ENCODE data around the gene SKAP1. TPM values are rescaled to one million over a fixed set of nuclear protein-coding genes. Genes with fewer than 3 reads are reported as not detected.
"Not testable (repeated sequence)": the region's sequence is repeated elsewhere in the genome, so short reads cannot be mapped to it uniquely, and the experiment has no call there.

SKAP1 gene
- total RNA-seq, 1 donor from 2014 or later, result not detected

DNA sequence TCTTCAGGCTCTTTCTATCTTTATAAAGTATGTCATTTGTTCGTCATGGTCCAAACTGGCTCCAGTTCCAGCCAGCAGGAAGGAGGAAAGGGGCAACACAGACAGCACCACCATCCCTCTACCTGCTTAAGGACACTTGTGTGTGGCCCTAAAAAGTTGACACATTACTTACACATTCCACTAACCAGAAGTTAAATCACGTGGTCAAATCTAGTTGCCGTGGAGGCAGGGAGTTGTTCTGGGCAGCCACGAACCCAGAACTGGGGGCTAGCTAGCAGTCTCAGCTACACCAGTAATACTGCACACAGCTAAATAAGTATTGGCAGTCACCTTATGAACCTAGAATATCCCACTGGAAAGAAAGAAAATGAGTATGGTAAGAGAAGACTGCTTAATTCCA lies 218.2 kb downstream of the SKAP1 start:
- no peak for DNase-seq (ENCODE audit: low spot score)

DNA sequence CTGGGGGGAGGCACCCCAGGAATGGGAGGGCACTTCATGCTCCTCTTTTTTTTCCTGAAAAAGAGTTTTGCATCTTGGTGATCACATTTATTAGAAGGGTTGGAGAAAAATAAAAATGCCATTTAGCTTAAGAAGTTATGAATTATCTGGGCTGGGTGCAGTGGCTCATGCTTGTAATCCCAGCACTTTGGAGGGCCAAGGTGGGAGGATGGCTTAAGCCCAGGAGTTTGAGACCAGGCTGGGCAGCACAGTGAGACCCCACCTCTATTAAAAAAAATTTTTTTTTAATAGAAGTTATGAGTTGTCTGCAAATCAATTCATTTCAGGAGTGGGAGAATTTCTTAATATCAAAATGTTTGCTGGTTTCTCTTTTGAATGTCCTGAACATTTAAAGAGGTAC lies 219.0 kb downstream of the SKAP1 start:
- DNase-seq (ENCODE audit: low spot score), result no peak

DNA sequence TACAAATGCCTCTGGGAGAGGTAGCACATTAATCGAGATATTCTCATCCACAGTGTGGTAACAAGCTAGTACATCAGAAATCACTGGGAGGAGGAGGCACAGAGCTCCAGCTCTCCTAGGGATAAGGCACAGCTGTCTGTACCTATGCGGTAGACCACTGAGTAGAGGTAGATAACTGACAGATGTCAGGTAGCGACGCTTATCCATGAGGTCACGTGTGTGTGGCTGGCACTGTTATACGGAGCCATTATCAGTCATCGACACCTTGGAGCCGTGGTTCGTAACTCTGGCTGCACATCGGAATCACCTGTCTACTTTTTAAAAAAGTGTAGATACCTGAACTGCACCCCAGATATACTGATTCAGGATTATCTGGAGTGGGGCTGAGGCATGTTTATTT lies 220.0 kb downstream of the SKAP1 start:
- no peak for DNase-seq (ENCODE audit: low spot score)

DNA sequence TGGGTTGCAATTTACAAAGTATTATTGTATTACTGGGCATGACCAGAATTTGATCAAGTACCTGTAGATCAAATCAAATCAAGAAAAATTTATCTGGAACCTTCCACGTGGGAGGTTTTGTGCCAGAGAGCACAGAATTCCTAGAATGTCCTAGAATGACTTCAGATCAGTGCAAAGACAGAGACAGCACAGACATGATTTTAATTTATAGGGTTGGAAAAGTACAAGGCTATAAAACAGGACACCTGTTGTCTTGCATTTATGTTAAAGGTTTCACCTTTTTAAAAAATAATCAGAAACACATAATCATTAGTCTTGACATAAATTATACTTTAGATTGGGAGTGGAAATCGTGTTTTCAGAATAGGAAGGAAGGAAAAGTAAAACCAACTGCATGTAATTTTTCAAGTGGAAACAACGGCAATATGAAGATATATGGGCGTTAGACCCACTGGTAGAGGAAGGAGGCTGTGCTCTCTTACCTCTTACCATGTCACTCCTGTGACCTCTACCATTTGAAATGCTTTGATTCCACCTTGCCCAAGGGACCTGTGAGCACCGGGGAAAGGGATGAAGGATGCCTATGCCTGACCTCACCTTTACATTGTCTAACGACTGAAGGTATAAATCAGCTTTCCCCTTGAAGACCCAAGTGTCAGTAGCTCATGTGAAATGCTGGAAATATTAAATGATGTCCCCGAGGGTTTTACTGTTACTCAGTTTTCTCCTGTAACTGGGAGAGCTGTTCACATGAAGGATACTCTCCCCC lies 222.1 kb downstream of the SKAP1 start:
- DNase-seq (ENCODE audit: low spot score), result no peak

DNA sequence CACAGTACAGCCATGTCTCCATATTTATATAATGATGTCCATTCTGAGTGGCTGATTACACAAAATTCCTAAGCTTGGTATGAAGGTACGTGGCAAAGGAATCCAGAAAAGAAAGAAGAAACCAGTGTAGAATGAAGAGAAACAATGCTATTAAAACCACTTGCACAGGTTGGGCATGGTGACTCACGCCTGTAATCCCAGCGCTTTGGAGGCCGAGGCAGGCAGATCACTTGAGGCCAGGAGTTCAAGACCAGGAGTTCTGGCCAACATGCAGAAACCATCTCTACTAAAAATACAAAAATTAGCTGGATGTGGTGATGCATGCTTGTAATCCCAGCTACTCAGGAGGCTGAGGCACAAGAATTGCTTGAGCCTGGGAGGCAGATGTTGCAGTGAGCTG lies 223.0 kb downstream of the SKAP1 start:
- not testable (repeated sequence) for DNase-seq (ENCODE audit: low spot score)

DNA sequence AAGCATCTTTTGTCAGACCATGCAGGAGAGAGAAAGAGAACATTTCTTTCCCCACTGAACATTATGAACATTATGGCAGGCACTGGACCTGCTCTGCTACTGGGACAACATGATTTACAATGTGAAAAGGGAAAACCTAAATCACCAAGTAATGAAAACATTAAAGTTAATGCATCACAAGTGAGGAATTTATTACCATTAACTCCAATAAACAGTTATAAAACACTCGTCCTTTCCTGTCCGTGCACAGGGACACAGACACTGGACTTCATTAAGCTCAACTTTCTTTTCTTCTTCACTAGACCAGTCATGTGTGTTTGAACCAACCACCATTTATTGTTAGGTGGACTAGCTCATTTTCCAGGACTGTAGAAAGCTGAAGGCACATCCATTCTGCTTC lies 227.1 kb downstream of the SKAP1 start:
- no peak for DNase-seq (ENCODE audit: low spot score)

DNA sequence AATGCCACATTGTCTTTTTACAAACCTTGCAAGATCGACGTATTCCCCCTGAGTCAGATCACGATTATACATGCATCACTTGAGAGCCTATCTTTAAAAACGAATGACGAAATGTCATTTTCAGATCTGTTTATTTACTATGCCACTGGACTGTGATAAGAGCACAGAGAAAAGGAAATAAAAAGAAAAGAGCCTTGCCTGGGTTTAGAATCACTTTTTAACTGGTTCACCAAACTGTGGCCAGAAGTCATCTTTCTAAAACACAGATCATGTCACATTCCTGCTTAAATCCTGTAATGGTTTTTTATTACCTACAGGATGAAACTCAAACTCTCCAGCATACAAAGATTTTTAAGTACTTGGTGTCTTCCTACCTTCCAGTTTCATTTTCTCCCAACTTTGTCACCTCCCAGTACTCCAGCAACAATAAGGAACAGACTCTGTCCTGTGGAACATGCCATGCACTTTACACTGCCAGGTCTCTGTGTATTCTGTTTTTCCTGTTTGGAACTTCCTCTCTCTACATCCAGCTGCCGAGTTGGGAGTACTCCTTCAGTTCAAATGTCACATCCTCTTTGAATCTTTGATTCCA lies 231.0 kb downstream of the SKAP1 start:
- no peak for DNase-seq (ENCODE audit: low spot score)

DNA sequence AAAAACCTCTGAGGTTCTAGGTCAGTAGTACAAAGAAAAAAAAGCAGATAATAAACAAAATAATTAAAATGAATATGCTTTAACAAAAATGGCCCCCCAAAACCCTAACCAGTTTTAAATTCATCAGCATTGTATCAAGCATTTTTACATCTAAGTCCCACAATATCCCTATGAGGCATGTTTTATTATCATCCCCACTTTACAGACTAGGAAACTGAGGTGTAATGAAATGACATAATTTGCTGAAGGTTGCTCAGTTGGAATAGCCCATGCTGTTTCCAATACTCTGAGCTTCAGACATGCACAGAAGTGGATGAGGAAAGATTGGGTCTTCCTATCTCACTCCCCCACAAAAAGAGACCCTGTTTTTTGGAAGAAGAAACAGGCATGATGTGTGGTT lies 234.1 kb downstream of the SKAP1 start:
- DNase-seq (ENCODE audit: low spot score), result no peak

DNA sequence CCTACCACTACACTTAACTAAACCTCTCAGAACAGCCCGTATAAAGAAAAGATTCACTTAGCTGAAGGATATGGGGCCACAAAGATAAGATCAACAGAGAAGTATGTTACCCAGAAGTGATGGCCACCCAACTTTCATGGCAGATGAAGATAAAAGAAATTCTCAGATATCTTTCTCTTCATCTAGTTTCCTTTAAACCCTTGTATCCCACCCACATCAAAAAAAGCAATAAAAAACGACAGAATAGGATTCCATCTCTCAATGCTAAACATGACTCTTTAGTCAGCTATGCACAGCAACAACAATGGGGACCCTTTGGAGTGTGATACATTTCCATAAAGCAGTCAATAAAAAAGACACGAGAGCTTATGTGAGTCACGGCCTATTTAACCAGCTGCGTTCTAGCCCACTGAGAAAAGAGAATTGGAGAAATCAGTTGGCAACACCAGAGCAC lies 235.9 kb downstream of the SKAP1 start:
- DNase-seq (ENCODE audit: low spot score), result no peak

DNA sequence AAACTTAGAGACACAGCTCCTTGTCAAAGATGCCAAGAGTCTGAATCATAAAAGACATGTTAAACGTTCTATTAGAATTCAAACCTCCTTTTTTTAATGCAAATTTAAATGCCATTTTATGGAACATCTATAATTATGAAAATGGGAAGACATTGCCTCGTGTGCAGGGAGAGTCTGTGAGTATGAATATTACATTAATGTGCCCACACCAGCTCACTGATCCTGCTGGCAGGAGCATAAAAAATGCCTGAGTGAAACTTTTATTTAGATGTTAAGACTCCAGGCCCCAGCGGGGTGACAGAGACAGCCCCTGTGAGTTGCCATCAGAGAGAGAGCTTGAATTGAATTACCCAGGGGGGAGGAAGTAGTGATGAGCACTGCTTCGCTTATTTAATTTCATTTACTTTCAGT lies 237.7 kb downstream of the SKAP1 start:
- DNase-seq (ENCODE audit: low spot score), result no peak

DNA sequence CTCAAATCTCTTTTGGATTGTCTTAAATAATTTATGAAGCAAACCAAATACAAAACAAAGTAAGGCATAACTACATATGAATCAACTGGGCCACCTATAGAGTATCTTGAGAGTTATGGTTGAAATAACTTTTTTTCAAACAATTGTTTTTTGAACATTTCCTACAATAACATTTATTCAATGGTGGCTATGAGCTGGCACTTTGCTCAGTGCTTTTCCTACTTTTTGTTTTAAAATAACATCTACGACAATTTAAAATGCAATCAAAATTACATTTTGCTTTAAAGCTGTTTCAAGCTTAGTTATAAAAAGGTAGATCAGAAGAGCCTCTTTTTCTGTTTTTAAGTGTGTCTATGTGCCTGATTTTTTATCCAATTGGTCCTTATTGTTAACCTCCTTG lies 238.7 kb downstream of the SKAP1 start:
- DNase-seq (ENCODE audit: low spot score), result no peak

DNA sequence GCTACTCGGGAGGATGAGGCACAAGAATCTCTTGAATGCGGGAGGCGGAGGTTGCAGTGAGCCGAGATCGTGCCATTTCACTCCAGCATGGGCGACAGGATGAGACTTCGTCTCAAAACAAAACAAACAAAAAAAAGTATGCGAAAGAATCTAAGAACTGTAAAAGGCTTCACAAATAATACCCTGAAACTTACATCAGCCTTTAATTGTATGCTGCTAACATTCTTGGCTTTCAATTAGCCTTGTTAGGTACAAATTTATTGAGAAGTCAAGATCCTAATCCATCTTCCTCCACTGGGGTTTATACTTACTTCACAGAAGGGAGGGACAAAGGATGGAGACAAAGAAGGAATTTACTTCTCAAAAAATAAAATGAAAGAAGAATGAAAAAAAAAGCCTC lies 239.1 kb downstream of the SKAP1 start:
- no peak for DNase-seq (ENCODE audit: low spot score)

DNA sequence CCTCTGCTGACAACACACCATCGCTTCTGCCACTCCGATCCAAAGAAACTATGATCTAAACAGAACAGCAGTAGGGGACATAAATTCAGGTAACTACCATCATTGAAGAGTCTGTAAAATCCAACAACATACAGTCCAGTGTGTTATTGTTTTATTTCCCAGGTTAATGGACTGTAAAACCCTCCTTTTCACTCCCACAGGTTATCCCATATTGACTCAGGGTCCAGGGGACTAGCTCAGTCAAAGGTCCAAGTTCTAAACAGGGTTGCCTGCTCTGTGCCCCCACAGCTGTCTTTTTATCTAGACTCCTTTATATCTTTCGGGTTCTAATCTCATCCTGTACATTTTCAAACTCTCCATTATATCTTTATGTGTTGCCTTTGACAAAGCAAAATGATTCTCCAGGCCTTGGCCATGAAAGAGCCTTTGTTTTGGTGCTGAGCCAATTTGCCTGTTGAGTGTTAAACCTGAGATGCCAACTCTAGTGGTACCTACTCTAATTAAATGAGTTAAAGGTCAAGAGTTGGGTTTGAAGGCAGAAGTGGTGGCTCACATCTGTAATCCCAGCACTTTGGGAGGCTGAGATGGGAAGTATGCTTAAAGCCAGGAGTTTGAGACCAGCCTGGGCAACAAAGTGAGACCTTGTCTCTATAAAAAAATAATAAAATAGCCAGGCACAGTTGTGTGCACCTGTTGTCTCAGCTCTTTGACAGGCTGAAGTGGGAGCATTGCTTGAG lies 242.0 kb downstream of the SKAP1 start:
- DNase-seq (ENCODE audit: low spot score), result no peak

DNA sequence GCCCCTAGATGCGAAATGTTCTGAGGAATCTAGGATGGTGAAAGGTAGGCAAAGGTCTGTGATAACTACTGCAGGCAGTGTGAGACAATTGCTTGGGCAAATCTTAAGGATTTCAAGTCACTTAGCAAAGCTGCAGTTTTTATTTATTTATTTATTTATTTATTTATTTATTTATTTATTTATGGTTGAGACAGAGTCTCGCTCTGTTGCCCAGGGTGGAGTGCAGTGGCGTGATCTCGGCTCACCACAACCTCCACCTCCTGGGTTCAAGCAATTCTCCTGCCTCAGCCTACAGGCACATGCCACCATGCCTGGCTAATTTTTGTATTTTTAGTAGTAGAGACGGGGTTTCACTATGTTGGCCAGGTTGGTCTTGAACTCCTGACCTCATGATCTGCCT lies 243.7 kb downstream of the SKAP1 start:
- DNase-seq (ENCODE audit: low spot score), result not testable (repeated sequence)

DNA sequence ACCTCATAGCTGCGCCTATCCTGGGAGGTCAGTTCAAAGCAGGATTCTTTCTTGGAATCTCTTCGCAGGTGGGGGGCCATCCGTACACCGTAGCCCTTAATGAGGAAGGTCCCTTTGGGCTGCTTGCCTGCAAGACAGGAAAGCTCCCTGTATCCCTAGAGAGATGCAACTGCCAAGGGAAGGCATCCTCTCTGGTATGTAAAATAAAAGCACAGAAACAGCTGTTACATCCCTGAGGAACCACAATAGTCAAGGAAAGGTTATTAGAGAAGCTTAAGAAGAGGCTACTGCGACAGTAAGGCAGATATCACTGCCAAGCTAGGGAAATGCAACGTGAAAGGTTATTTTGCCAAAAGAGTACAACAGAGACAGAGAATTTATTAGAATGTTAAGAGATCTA lies 245.3 kb downstream of the SKAP1 start:
- DNase-seq (ENCODE audit: low spot score), result no peak

DNA sequence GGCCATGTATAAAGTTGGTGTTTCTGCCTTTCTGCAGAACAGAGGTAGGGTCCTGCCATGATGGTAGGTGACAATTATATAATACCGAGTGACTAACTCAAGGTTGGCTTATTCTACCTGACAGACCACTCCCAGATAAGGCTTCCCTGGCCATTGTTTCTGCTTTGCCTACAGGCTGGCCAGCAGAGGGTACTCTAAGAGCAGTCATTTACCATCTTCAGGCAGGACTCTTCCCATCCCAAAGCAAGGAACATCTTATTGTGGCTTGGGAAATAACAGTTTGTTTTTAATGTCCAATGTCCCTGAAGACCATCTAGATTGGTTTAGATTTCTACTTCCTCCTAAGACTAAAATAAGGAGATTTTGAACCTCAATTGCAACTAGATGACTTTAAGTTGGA lies 248.4 kb downstream of the SKAP1 start:
- DNase-seq (ENCODE audit: low spot score), result no peak

DNA sequence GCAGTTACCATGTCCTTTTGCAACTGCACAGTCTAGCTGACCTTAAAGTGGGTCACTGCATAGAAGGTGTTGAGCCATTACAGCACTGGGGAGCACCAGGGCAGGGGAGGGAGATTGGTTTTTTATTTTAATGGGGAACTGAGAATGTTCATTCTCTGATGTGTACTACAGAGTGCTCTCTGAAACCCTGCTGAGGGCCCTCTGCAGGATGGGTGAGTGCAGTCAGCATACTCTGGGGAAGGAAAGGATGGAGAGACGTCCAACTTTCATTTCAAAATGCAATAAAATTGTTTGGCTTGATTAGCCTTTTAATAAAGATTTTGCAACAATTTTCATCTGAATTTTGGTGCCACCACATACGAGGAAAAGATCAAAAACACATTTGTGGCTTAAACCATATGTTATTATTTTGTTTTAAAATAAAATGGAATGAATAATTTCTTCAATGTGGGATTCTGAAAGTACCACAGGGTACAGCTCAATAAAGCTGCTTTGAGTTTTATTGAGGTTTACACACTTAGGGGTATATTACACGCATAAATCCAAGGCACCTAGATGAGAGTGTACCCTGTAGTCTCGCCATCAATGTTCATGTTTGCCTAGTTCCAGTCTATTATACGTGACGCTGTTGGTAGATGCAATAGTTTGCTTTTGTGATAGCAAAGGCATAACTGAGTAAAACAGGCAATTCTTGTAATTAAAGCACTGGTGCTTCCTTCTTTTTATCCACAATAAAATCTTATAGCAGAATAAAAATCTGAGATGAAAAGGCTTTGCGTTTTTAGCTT lies 249.0 kb downstream of the SKAP1 start:
- no peak for DNase-seq (ENCODE audit: low spot score)

DNA sequence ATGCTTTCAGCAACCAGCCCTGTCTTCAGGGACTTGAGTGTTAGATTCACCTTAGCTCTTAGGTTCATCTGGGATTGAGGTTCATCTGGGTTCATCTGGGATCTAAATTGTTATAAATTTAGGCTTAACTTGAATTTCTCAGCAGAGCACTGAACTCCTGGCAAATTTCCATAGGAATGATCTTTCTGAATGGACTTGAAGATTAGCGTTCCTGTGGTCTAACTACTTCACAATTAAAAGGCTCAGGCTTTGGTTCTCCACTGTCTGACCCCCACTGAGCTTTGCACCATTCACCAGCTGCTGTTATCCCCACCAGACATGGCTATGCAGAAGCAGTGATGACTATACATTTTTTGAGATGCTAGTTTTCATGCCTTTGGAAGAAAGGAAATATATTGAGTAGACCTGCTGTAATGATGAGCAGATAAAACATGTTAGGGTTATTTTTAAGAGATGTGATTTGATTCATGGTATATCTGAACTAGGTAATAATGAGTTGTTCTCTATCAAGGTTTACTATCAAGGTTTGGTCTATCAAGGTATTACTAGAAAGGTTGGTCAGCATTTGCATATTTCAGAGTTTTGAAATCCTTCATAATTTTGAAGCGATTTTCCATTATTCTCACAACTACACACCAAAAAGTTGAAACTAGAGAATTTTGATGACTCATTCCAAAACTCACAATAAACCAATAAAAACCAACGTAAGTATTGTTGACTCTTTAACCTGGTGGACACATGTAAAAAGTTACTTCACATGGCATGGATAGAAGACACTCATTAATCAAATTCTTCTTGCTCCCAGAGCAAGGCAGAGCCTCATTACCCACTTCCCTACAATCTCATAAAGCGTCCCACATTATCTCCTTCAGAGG lies 250.7 kb downstream of the SKAP1 start:
- no peak for DNase-seq (ENCODE audit: low spot score)

DNA sequence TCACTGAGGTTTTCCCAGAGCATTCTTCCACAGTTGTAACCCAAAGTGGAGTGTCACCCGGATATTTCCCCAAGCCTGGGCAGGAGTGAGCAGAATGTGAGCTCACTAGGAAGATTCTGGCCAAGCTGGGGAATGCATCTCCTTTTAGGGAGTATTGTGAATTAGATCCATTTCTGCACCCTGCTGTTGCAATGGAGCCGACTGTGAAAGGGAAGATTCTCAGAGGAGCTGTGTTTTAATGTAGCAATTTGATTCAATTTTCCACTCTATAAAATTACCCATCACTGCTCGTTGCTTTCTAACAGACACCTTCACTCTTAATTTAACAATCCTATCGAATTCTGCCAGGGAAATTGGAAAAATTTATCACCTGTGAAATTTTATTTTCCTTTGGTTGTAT lies 251.7 kb downstream of the SKAP1 start:
- no peak for DNase-seq (ENCODE audit: low spot score)

DNA sequence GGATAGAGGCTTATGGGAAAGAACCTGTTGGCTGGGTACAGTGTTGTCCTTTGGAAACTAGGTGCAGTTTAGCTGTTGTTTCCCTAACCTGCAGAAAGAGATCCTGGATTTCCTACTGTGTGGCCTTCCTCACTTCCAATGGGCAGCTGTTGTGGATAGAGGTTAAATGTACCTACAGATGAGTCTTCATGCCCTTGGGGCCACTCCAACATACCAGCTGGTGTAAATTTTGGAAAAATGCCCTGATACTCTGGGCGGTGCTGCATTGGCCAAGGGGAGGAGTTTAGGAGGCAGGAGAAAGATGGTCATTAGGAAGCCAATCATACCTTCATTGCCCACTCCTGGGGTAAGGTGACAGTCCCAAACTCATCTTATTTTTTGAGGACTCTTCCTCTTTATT lies 252.2 kb downstream of the SKAP1 start:
- DNase-seq (ENCODE audit: low spot score), result no peak

DNA sequence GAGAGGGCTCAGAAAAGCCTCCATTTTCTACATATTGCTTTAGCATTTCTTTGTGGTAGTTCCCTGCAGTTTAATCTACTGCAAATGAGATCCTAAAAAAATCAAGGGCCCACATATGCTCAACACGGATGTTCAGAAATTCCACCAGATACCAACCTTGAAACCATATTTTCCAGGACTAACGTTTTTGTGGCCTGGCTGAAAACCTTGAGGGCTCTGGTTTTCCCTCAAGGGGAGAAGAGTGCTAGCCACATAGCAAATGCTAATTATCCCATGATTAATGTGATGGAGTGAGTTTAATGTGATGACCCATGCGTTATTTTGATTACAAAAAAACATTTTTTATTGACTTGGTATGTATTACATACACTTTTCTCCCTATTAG lies 253.6 kb downstream of the SKAP1 start:
- DNase-seq (ENCODE audit: low spot score), result no peak

All from umbilical cord (tissue), 2 donors.